T47D (cell line): ENCODE data around the gene UBXN7.
"Not testable (repeated sequence)": the region's sequence is repeated elsewhere in the genome, so short reads cannot be mapped to it uniquely, and the experiment has no call there.

Source experiments
- DNase-seq, 2 experiments: peaks; one replicate each; pipeline versions ENCODE4 v3.0.0 to v3.0.0-alpha.2; 2011 to 2012; ENCODE audit warnings: low read depth in 1 of 2, low spot score in 1 of 2
- JUND ChIP-seq: IDR thresholded peaks from 2 replicates; pipeline ENCODE4 v1.6.1; 2012; ENCODE audit warnings: low read depth
- in situ Hi-C: cut with HindIII; loops from 2 replicates; pipeline ENCODE4 v1.10.0; 2016; ENCODE audit warnings: low sequenced_read_pairs, low pct_unique_long_range_greater_than_20kb

UBXN7 gene

GRCh38 chr3:196315821-196316220, 116.4 kb downstream of the UBXN7 start:
- TF ChIP-seq JUND = no peak
- DNase-seq = no peak
- in situ Hi-C loops = no loop called here

DNA sequence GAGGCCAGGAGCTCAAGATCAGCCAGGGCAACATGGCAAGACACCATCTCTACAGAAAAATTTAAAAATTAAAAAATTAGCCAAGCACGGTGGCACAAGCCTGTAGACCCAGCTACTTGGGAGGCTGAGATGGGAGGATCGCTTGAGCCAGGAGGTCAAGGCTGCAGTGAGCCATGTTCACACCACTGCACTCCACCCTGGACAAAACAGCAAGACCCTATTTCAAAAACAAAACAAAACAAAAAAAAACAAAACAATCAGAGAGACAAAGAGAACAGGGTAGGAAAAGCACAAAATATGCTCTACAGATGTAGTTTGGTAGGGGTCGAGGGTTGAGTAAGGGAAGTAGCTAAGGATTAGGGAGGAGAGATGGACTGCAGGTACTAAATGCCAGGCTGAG, 117.6 kb downstream of the UBXN7 start:
- in situ Hi-C loops = no loop called here
- TF ChIP-seq JUND = no peak
- no peak for DNase-seq

DNA sequence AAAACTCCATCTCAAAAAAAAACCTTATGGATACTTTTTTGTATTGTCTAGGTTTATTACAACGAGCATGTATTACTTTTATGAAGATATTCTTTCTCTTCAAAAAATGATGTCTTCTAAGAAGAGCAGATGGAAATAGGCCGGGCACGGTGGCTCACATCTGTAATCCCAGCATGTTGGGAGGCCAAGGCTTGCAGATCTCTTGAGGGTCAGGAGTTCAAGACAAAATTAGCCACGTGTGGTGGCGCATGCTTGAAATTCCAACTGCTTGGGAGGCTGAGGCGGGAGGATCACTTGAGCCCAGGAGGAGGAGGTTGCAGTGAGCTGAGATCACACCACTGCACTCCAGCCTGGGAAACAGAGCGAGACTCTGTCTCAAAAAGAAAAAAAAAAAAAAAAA, 118.1 kb downstream of the UBXN7 start:
- in situ Hi-C loops, DNase-seq: not testable (repeated sequence)

- in situ Hi-C loops, DNase-seq: not testable (repeated sequence)
Observed at GRCh38 chr3:196302960-196303359, 129.3 kb downstream of the UBXN7 start.

- DNase-seq, in situ Hi-C loops: not testable (repeated sequence)
Observed at GRCh38 chr3:196302551-196302950, 129.7 kb downstream of the UBXN7 start.

- no peak for DNase-seq
- in situ Hi-C loops = no loop called here
- TF ChIP-seq JUND = no peak
Observed at GRCh38 chr3:196298521-196298920, 133.7 kb downstream of the UBXN7 start.
